ENCODE results near the gene FFAR3. TPM values are rescaled to one million over a fixed set of nuclear protein-coding genes. Genes with fewer than 3 reads are reported as not detected.

FFAR3 gene
- total and polyA plus RNA-seq, 2 of the 13 experiments (the other 11 are each of a cell fraction or from before 2014, with no cell fraction given) = not detected

- TF ChIP-seq MED1 (CRISPR knock-in tag; IDR thresholded peaks at IDR 0.05) (peak; percentile 38; the same call in 1 of the 2 replicates), ZFP36L1 (CRISPR knock-in tag; IDR thresholded peaks at IDR 0.05) (no peak), NFRKB (IDR thresholded peaks at IDR 0.05) (no peak), CBX2 (IDR thresholded peaks at IDR 0.05; ENCODE audit: low read depth, low read length) (no peak), CBX2 (CRISPR knock-in tag; IDR thresholded peaks at IDR 0.05; ENCODE audit: low read depth) (no peak), KLF15 (CRISPR knock-in tag; IDR thresholded peaks at IDR 0.05; ENCODE audit: borderline replicate concordance) (no peak), UBTF (CRISPR knock-in tag; IDR thresholded peaks at IDR 0.05) (no peak), ZNF597 (CRISPR knock-in tag; IDR thresholded peaks at IDR 0.05) (no peak), GFI1 (CRISPR knock-in tag; IDR thresholded peaks at IDR 0.05; ENCODE audit: borderline replicate concordance) (no peak), ZNF879 (CRISPR knock-in tag; IDR thresholded peaks at IDR 0.05) (no peak), ZNF256 (CRISPR knock-in tag; conservative IDR thresholded peaks at IDR 0.05) (no peak), ZNF562 (CRISPR knock-in tag; IDR thresholded peaks at IDR 0.05; ENCODE audit: borderline replicate concordance) (no peak), KAT7 (CRISPR knock-in tag; IDR thresholded peaks at IDR 0.05; ENCODE audit: borderline replicate concordance) (no peak), MYPOP (CRISPR knock-in tag; IDR thresholded peaks at IDR 0.05) (no peak), MATR3 (CRISPR knock-in tag; IDR thresholded peaks at IDR 0.05) (no peak), ZFYVE20 (CRISPR knock-in tag; IDR thresholded peaks at IDR 0.05; ENCODE audit: borderline replicate concordance, low read depth) (no peak), ZNF547 (CRISPR knock-in tag; IDR thresholded peaks at IDR 0.05) (no peak), ZNF512 (CRISPR knock-in tag; IDR thresholded peaks at IDR 0.05) (no peak), ZNF251 (CRISPR knock-in tag; IDR thresholded peaks at IDR 0.05) (no peak), STAT6 (CRISPR knock-in tag; IDR thresholded peaks at IDR 0.05; ENCODE audit: borderline replicate concordance) (no peak), TSC22D2 (CRISPR knock-in tag; IDR thresholded peaks at IDR 0.05; ENCODE audit: borderline replicate concordance) (no peak), SALL1 (CRISPR knock-in tag; IDR thresholded peaks at IDR 0.05) (no peak)
Measured at GRCh38 chr19:35318679-35319448, 39.4 kb upstream of the FFAR3 start (continued).
